Activated T-cell treated with anti-CD3 and anti-CD28 coated beads for 4 hours (primary cell): ENCODE measurements around the gene STUB1.

Experiments used
- DNase-seq: peaks from one replicate; pipeline ENCODE4 v3.0.0-alpha.2; 2020

Gene STUB1

DNA sequence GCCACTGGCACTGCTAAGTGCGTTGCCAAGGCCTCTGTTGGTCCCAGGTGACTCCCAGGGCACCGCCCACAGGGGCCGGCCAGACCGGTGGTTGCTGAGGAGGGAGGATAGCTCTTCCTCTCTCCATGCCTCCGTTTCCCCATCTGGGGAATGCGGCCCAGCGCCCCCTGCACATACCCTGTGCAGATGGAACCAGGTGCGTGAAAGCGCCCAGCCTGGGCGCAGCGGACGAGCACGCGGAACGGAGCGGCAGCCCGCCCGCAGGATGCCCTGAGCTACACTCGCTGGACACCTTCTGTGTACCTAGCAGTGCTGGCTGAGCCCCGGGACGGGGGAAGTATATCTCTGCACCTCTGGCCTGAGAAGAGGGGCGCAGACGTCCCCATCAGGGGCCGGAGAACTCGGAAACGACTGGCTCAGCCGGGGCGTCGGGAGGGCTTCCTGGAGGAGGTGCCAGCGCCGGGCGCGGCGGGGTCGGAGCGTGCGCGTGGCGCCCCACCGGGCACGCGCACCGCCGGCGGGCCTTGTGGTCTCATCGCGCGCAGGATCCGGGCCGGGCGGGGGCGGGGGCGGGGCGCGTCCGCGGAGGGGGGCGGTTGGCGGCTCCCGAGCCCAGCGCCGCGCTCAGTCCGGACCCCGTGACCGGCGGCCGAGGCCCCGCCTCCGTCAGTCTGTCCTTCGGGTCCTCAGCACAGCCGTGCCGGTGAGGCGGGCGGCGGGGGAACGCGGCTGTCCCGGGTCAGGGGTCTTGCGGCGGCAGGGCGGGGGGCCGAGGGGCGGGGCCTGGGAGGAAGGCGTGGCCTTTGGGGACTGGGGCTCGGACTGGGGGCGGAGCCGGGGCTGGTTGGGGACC lies 46.5 kb downstream of the STUB1 start, which contains the start of the genes CCDC78 and HAGHL:
Gene CCDC78, minus strand, starts transcription at position 6 of the 853 bp plus-strand sequence. CDS start 76 bp downstream, outside the sequence.
Gene HAGHL, plus strand, starts transcription at position 669 of the 853 bp plus-strand sequence. CDS start 404 bp downstream, outside the sequence.
- DNase-seq = peak; percentile 45

DNA sequence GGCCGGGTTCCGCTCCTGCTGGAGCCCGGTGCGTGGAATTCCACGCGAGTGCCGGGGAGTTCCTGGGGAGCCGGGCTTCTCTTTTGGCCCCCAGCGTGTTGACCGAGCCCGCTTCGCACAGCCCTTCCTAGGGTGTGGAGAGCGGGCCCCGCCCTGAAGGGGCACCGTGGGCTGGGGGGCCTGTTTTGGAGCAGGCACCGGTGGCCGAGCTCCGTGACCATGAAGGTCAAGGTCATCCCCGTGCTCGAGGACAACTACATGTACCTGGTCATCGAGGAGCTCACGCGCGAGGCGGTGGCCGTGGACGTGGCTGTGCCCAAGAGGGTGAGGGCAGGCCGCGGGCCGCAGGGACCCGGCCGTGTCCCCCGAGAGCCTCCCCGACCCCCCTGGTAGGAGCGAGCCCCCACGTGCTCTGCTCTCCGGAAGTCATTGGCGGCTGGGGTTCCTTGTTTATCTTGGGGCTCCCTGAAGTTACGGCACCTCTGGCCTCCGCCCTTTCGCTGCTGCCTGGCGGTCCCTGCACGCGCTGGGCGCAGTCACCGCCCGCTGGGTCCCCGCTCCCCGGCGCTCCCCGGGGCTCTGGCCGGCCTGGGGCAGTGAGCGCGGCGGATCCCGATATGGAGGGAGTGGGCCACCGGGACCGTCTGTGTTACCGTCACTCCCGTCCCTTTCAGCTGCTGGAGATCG lies 47.2 kb downstream of the STUB1 start:
- no peak for DNase-seq

DNA sequence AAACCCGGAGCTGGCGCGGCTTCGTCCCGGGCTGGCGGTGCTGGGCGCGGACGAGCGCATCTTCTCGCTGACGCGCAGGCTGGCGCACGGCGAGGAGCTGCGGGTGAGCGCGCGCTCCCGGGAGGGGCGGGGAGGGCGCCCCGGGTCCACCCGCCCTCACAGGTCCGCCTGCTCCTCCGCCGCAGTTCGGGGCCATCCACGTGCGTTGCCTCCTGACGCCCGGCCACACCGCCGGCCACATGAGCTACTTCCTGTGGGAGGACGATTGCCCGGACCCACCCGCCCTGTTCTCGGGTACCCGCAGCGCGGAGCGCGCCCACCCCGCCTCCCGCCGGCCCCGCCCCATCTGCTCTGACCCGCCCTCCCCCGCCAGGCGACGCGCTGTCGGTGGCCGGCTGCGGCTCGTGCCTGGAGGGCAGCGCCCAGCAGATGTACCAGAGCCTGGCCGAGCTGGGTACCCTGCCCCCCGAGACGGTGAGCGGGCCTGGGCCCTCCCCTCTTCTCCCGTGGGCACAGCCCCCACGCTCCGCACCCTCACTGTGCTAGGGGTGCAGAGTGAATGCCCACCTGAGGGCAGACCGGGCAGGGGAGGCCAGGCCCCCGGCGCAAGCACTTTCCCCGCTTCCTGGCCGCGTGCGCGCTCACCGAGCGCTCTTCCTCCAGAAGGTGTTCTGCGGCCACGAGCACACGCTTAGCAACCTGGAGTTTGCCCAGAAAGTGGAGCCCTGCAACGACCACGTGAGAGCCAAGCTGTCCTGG lies 48.1 kb downstream of the STUB1 start:
- no peak for DNase-seq

DNA sequence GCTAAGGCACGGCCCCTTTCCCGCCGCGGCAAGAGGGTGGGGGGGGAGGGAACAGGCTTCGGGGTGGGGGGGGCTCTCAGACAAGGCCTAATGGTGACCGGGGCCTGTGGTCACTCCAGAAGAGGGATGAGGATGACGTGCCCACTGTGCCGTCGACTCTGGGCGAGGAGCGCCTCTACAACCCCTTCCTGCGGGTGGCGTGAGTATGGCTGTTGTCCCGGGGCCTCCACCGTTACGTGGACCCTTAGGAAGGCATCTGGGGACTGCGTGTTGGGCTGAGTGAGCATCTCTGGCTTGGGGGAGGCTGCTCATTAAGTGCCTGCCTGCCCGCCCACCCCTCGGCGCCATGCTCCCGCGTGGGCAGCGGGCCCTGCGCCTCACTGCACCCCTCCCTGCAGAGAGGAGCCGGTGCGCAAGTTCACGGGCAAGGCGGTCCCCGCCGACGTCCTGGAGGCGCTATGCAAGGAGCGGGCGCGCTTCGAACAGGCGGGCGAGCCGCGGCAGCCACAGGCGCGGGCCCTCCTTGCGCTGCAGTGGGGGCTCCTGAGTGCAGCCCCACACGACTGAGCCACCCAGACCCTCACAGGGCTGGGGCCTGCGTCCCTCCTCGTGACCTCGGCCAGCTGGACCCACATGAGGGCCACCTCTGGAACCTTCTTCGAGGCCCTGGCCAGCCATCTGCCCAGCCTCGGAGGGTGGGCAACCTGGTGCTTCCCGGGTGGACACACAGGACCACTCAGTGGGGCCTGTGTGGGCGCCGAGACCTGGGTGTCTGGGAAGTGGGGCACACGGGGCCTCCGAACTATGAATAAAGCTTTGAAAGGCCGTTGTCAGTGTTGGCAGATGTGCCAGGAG lies 48.9 kb downstream of the STUB1 start:
- no peak for DNase-seq

DNA sequence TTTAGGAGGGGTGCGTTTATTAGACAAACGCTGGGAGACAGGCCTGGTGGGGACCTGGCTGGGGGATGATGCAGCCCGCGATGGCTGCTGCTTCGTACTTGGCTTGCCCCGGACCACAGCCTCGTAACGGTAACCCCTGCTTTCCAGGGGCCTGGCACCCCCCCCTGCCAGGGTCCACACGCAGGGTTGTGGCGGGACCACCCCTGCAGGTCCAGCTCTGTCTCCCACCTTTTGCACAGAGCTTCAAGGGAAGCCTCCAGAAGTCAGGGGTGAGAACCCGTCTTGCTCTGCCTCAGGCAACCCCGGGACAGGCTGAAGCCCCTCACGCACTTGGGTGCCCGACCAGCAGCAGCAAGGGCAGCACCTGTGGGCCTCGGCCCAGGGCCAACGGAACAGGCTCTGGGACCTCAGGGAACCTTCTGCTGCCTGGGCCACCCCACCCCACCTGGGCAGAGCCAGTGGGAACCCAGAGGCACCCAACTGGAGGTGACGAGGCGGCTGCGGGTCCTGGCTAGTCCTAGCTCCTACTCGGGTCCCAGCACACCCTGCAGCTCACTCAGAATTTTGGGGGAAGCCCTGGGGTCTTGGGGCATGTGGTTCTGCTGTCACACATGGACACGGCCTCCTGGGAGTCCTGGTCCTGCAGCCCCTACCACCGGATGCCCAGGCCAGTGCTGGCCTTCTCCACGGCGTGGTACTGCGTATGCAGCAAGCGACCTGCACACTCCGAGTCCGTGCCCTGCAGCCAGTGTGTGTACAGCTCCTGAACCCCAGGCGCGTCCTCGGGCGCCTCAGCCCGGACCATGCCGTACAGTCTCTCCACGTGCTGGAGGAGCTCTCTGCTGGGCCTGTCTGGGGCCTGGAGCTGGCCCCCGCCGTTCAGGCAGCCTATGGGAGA lies 49.8 kb downstream of the STUB1 start:
- no peak for DNase-seq

DNA sequence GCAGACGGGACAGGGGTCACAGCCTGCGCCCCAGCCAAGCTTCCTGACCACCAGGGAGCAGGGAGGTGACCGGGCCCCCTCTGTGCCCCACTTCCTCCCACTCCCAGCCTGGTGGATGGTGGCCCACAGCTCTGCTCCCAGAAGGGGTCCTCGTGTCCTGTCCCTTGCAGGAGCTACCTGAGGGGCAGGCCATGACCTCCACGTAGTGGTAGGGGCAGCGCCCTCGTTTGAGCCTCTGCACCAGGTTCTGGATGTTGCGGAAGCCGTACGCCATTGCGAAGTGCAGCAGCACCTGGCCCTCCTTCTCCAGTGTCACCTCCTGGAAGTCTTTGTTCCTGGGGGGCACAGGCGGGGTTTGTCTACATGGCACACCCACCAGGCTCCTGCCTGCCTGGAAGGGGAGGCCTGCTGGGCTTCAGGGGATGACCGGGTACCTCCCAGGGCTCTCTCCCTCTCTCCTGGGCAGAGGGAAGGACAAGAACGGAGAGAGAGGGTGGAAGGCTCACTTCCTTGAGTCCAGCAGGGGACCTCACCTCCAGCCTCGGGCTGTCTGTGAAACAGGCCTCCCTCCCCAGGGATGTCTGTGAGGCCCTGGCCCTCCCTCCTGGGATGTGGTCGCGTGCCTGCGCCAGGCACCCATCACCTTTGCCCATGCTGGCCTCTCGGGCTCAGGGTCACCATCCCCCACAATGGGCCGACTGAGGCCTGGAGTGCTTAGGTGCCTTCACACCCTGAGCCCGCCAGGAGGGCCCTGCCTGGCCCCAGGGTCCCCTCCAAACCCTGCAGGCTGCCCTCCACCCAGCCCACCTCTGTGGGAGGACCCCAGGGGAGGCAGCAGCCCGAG lies 50.7 kb downstream of the STUB1 start:
- no peak for DNase-seq

DNA sequence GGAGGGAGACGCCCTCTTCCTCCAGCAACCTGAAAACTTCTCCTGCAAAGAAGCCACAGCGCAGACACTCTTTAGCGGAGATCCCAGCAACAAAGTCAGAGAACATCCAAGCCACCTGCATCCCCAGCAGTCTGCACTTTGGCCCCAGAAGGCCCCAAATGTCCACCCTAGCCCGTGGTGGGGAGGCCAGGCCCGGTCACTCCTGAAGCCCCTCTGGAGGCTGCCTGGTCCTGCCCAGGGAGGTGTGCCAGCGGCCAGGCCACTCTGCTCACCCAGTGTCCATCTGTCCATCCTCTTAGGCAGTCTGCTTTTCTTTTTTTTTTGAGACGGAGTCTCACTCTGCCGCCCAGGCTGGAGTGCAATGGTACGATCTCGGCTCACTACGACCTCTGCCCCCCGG lies 52.1 kb downstream of the STUB1 start:
- DNase-seq = no peak
